HepG2 (cell line): ENCODE data around the gene JDP2. TPM values are rescaled to one million over a fixed set of nuclear protein-coding genes. Genes with fewer than 3 reads are reported as not detected.

Source experiments
- JUNB ChIP-seq: sonication (generic); formaldehyde crosslinking; IDR thresholded peaks from 2 replicates; pipeline ENCODE4 v1.8.0; 2022; ENCODE audit warnings: missing genetic modification reagents, mild to moderate bottlenecking, borderline replicate concordance
- KLF15 ChIP-seq: sonication (generic); formaldehyde crosslinking; IDR thresholded peaks from 2 replicates; pipeline ENCODE4 v1.8.1; 2023; ENCODE audit warnings: borderline replicate concordance, mild to moderate bottlenecking, inconsistent platforms, missing genetic modification reagents, mixed read lengths
- NCOA2 ChIP-seq: sonication (generic); formaldehyde crosslinking; IDR thresholded peaks from 2 replicates; pipeline ENCODE4 v1.8.0; 2022; ENCODE audit warnings: inconsistent platforms
- NFE2L2 ChIP-seq: fragments of 150-350 bp; IDR thresholded peaks from 2 replicates; pipeline ENCODE4 v1.6.1; 2014; ENCODE audit warnings: low read length
- RFX5 ChIP-seq: IDR thresholded peaks from 2 replicates; pipeline ENCODE4 v1.6.1; 2011; ENCODE audit warnings: low read depth, low read length, improper control_type of control experiment
- SMAD3 ChIP-seq: sonication (generic); formaldehyde crosslinking; IDR thresholded peaks from 2 replicates; pipeline ENCODE4 v1.4.0; 2020; ENCODE audit warnings: missing genetic modification reagents
- SP4 ChIP-seq: sonication (generic); formaldehyde crosslinking; IDR thresholded peaks from 2 replicates; pipeline ENCODE4 v1.8.1; 2023; ENCODE audit warnings: mild to moderate bottlenecking, missing genetic modification reagents
- TSC22D2 ChIP-seq: sonication (generic); formaldehyde crosslinking; IDR thresholded peaks from 2 replicates; pipeline ENCODE4 v1.5.1; 2020; ENCODE audit warnings: missing genetic modification reagents, mild to moderate bottlenecking, borderline replicate concordance
- YY1 ChIP-seq: IDR thresholded peaks from 2 replicates; pipeline ENCODE4 v1.6.1; 2011; ENCODE audit warnings: low read length, low read depth, moderate library complexity, mild to moderate bottlenecking; ENCODE audit not compliant: insufficient read depth, insufficient replicate concordance
- ZBTB40 ChIP-seq, 2 experiments: fragments of 450-650 bp in 1 of 2; sonication (generic) in 1 of 2; formaldehyde crosslinking in 1 of 2; IDR thresholded peaks; 2 replicates each; pipeline versions ENCODE4 v1.6.1 to v1.8.0; 2016 to 2022; ENCODE audit warnings: antibody characterized with exemption in 1 of 2, mild to moderate bottlenecking in 1 of 2, missing genetic modification reagents in 1 of 2
- ZNF44 ChIP-seq: sonication (generic); formaldehyde crosslinking; IDR thresholded peaks from 2 replicates; pipeline ENCODE4 v1.5.1; 2020; ENCODE audit warnings: mild to moderate bottlenecking, missing genetic modification reagents
- ZNF460 ChIP-seq: sonication (generic); formaldehyde crosslinking; IDR thresholded peaks from 2 replicates; pipeline ENCODE4 v1.5.1; 2020; ENCODE audit warnings: missing genetic modification reagents, mild to moderate bottlenecking, borderline replicate concordance
- ZNF552 ChIP-seq: sonication (generic); formaldehyde crosslinking; IDR thresholded peaks from 2 replicates; pipeline ENCODE4 v1.9.0; 2022; ENCODE audit warnings: missing genetic modification reagents, mild to moderate bottlenecking, borderline replicate concordance
- ZNF616 ChIP-seq: sonication (generic); formaldehyde crosslinking; IDR thresholded peaks from 2 replicates; pipeline ENCODE4 v1.5.0; 2020; ENCODE audit warnings: low read depth, mild to moderate bottlenecking, missing genetic modification reagents
- ZNF619 ChIP-seq: sonication (generic); formaldehyde crosslinking; IDR thresholded peaks from 2 replicates; pipeline ENCODE4 v1.4.0; 2020; ENCODE audit warnings: mild to moderate bottlenecking, missing genetic modification reagents
- ZNF724P ChIP-seq: sonication (generic); formaldehyde crosslinking; IDR thresholded peaks from 2 replicates; pipeline ENCODE4 v1.8.0; 2022; ENCODE audit warnings: missing genetic modification reagents, borderline replicate concordance
- ZNF768 ChIP-seq: sonication (generic); formaldehyde crosslinking; IDR thresholded peaks from 2 replicates; pipeline ENCODE4 v1.4.0; 2020; ENCODE audit warnings: missing genetic modification reagents
- polyA plus RNA-seq, 8 experiments: library from polyadenylated mRNA; depleted of rRNA in 3 of 8; stranded (reverse) in 7 of 8; unstranded in 1 of 8; fragments of >200 nt; fragmentation: Illumina TruSeq in 4 of 8; extraction: Trizol in 4 of 8; gene quantifications; 2 replicates each; pipeline versions ENCODE4 v1.2.1 to v1.2.3, GENCODE V29; 2011 to 2016; ENCODE audit warnings: low read depth in 4 of 8, missing spikeins in 1 of 8, mixed read lengths in 1 of 8; ENCODE audit not compliant: insufficient read depth in 1 of 8
- total RNA-seq, 5 experiments: library from RNA; depleted of rRNA; stranded (reverse); fragments of >200 nt; fragmentation: Illumina TruSeq; extraction: Trizol; gene quantifications; 2 replicates each; pipeline ENCODE4 v1.2.3, GENCODE V29; 2016; ENCODE audit warnings: low read depth in 1 of 5
- TF ChIP-seq, protein P1 (sequence below): IDR thresholded peaks from 2 replicates; pipeline ENCODE4 v1.6.1; 2016; ENCODE audit warnings: mild to moderate bottlenecking, missing biosample characterization, missing genetic modification reagents
- TF ChIP-seq, protein P2 (sequence below): sonication (generic); formaldehyde crosslinking; IDR thresholded peaks from 2 replicates; pipeline ENCODE4 v1.5.0; 2020; ENCODE audit warnings: missing genetic modification reagents

Gene JDP2
- total and polyA plus RNA-seq, 2 of the 13 experiments (the other 11 are each of a cell fraction or from before 2014, with no cell fraction given), result 8.0 to 8.9 TPM

GRCh38 chr14:75427482-75428229, at the start of gene JDP2 (continued):
- TF ChIP-seq ZBTB40 (IDR thresholded peaks at IDR 0.05), result no peak
- TF ChIP-seq ZBTB40 (CRISPR knock-in tag; IDR thresholded peaks at IDR 0.05), result no peak
- TF ChIP-seq NCOA2 (CRISPR knock-in tag), result no peak
- TF ChIP-seq KLF15, result no peak
- TF ChIP-seq ZNF44 (CRISPR knock-in tag), result no peak
- no peak for TF ChIP-seq ZNF619 (CRISPR knock-in tag)
- no peak for TF ChIP-seq ZNF724P (CRISPR knock-in tag)
- peak; percentile 26 for TF ChIP-seq YY1
- no peak for TF ChIP-seq ZNF552
- TF ChIP-seq ZNF768 (CRISPR knock-in tag), result no peak
- no peak for TF ChIP-seq ZNF460 (CRISPR knock-in tag)
- TF ChIP-seq ZNF616, result no peak
- TF ChIP-seq SMAD3, result no peak
- TF ChIP-seq RFX5, result no peak
- TF ChIP-seq JUNB, result no peak
- no peak for TF ChIP-seq NFE2L2
- TF ChIP-seq, protein P1, sequence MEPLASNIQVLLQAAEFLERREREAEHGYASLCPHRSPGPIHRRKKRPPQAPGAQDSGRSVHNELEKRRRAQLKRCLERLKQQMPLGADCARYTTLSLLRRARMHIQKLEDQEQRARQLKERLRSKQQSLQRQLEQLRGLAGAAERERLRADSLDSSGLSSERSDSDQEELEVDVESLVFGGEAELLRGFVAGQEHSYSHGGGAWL (CRISPR knock-in tag), result peak; percentile 57; the same call in 1 of the 2 replicates
- no peak for TF ChIP-seq SP4 (CRISPR knock-in tag)
- TF ChIP-seq, protein P2, sequence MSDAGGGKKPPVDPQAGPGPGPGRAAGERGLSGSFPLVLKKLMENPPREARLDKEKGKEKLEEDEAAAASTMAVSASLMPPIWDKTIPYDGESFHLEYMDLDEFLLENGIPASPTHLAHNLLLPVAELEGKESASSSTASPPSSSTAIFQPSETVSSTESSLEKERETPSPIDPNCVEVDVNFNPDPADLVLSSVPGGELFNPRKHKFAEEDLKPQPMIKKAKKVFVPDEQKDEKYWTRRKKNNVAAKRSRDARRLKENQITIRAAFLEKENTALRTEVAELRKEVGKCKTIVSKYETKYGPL (CRISPR knock-in tag), result peak; percentile 81; the same call in 1 of the 2 replicates
- TF ChIP-seq TSC22D2 (CRISPR knock-in tag), result no peak
